ENCODE results near the gene ZIM2. TPM values are rescaled to one million over a fixed set of nuclear protein-coding genes. Genes with fewer than 3 reads are reported as not detected.

Gene ZIM2
- polyA plus RNA-seq, 2 donors = 0.01 TPM; not detected in 1

DNA sequence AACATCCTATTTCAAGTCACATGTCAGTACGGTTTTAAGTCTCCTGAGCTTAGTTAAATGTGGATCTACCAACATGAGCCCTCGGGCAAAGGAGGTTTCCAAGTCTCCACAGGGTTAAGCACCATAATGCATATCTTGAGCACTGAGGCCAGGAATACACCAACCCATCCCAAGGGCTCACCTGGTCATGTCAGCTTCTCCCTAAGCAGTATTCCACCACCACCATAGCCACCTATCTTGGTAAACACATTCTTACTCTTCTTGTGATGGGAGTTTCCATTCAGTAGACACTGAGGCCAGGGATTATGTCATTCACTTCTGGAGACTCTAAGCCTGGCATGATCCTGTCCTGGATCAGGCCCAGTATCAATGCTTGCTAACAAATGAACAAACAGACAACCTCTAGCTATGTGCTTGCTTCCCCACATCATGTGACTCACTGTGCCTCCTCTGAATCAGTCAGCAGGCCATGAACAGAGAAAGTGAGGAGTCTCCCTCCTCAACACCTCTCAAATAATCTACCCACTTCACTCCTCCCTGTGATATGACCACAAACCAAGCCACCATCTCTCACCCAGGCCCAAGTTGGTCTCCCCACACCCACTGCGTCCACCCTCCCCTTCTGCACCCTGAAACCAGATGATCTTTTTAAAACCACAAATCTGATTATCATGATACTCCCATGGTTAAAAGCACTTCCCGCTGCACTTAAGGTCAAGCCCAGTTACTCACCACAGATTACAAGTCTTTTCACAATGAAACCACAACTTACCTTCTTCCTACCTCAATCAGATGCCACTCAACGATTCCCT is 5.8 kb downstream of the ZIM2 start:
- WGBS, 2 donors = 74 to 75% methylated on average over 5 of the region's 5 CpGs
- Histone ChIP-seq H3K36me3 (ENCODE audit: control insufficient read depth in 2 of 2, insufficient read depth in 2 of 2, low read length in 1 of 2) (no peaks in the 10 kb centered on the region), H3K9me3 (ENCODE audit: control insufficient read depth in 2 of 2, insufficient read depth in 1 of 2, low read depth in 1 of 2, low read length in 1 of 2) (peaks cover 15 to 38% of the 10 kb centered on the region in 2 donors)

DNA sequence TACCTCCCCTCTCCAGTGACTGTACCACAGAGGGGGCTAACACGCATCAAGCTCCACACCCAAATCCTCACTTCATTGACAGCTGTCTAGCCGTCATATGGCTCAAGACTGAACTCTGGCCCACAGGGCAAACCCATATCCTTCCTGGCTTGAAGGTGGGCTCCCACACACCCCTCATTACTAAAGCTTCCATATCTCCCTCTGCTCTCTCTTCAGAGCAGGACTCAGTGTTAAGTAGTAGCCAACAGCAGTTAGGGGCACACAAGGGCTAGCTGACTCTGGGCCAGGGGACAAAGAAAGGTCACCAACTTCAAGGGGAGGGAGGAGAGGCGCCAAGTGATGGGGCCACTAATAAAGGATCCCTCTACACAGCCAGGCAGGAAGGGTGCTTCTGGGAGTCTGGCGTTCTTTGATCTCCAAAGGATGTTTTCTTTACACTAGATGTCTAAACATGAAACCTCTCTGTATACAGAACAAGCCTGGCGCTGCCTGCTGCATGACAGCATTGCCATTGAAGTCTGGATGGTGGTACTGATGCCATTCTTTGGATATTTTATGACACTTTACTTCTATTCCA is 8.1 kb downstream of the ZIM2 start:
- 72 to 73% methylated on average over 5 of the region's 5 CpGs for WGBS, 2 donors
- Histone ChIP-seq H3K9me3 (ENCODE audit: control insufficient read depth in 2 of 2, insufficient read depth in 1 of 2, low read depth in 1 of 2, low read length in 1 of 2) (peaks cover 2 to 16% of the 10 kb centered on the region in 2 donors), H3K4me1 (ENCODE audit: control insufficient read depth in 2 of 2, insufficient read depth in 2 of 2, low read length in 1 of 2) (no peaks in the 10 kb centered on the region), H3K27ac (ENCODE audit: low read depth in 2 of 2, low read length in 1 of 2) (no peak overlapping the region), H3K27me3 (ENCODE audit: control insufficient read depth in 1 of 2, insufficient read depth in 2 of 2, low read length in 2 of 2) (no peaks in the 10 kb centered on the region), H3K4me3 (ENCODE audit: low read depth in 1 of 2, low read length in 2 of 2) (no peak overlapping the region), H3K36me3 (ENCODE audit: control insufficient read depth in 2 of 2, insufficient read depth in 2 of 2, low read length in 1 of 2) (no peaks in the 10 kb centered on the region)

More for the DNA sequence above, 5.8 kb downstream of the ZIM2 start:
- Histone ChIP-seq H3K4me1 (ENCODE audit: control insufficient read depth in 2 of 2, insufficient read depth in 2 of 2, low read length in 1 of 2) (no peaks in the 10 kb centered on the region), H3K4me3 (ENCODE audit: low read depth in 1 of 2, low read length in 2 of 2) (no peak overlapping the region), H3K27me3 (ENCODE audit: control insufficient read depth in 1 of 2, insufficient read depth in 2 of 2, low read length in 2 of 2) (no peaks in the 10 kb centered on the region), H3K27ac (ENCODE audit: low read depth in 2 of 2, low read length in 1 of 2) (no peak overlapping the region)

DNA sequence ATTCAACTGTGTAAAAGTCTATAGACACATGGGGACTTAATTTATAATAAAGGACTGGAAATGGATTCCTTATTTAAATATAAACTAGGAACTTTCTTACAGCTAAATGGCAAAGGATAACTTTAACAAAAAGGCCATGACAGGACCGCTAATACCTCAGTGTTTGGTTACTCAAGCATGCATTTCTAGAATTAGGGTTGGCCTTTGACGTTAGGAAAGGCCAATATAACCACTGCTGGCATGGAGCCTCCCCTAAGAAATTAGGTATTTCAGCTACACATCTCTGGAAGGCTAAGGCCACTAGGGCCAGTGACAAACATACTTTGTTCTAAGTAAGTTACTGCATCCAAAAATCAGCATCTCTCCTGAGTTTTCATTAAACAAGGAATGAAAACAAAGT is 9.3 kb downstream of the ZIM2 start:
- Histone ChIP-seq H3K4me3 (ENCODE audit: low read depth in 1 of 2, low read length in 2 of 2) (no peak overlapping the region), H3K36me3 (ENCODE audit: control insufficient read depth in 2 of 2, insufficient read depth in 2 of 2, low read length in 1 of 2) (no peaks in the 10 kb centered on the region), H3K27ac (ENCODE audit: low read depth in 2 of 2, low read length in 1 of 2) (no peak overlapping the region), H3K4me1 (ENCODE audit: control insufficient read depth in 2 of 2, insufficient read depth in 2 of 2, low read length in 1 of 2) (no peaks in the 10 kb centered on the region), H3K27me3 (ENCODE audit: control insufficient read depth in 1 of 2, insufficient read depth in 2 of 2, low read length in 2 of 2) (no peaks in the 10 kb centered on the region), H3K9me3 (ENCODE audit: control insufficient read depth in 2 of 2, insufficient read depth in 1 of 2, low read depth in 1 of 2, low read length in 1 of 2) (peaks cover 0 to 12% of the 10 kb centered on the region in 2 donors)
- WGBS, 2 donors = 40 to 41% methylated on average over 2 of the region's 2 CpGs

DNA sequence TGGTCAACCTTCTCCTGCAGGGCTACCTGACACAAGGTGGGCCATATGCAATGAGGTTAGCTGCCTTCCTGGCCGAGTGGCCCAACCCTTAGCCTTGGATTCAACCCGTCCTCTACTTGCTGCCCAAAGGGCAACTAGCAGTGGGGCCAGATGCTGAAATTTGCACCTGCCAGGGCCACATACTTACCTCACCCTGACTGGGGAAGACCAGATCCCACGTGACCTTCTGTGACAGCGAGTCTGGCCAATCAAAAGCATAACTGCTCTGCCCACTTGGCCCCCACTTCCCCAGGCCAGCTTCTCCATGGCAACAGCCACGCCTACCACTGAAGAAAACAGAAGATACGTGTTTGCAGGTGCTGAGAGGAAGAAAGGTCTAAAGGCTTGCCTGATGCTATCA is 10.9 kb downstream of the ZIM2 start:
- Histone ChIP-seq H3K36me3 (ENCODE audit: control insufficient read depth in 2 of 2, insufficient read depth in 2 of 2, low read length in 1 of 2) (no peaks in the 10 kb centered on the region), H3K27me3 (ENCODE audit: control insufficient read depth in 1 of 2, insufficient read depth in 2 of 2, low read length in 2 of 2) (no peaks in the 10 kb centered on the region), H3K4me3 (ENCODE audit: low read depth in 1 of 2, low read length in 2 of 2) (no peak overlapping the region), H3K9me3 (ENCODE audit: control insufficient read depth in 2 of 2, insufficient read depth in 1 of 2, low read depth in 1 of 2, low read length in 1 of 2) (peaks cover 0 to 8% of the 10 kb centered on the region in 2 donors), H3K27ac (ENCODE audit: low read depth in 2 of 2, low read length in 1 of 2) (no peak overlapping the region), H3K4me1 (ENCODE audit: control insufficient read depth in 2 of 2, insufficient read depth in 2 of 2, low read length in 1 of 2) (no peaks in the 10 kb centered on the region)
- 72 to 78% methylated on average over 6 of the region's 6 CpGs for WGBS, 2 donors

GRCh38 chr19:56827708-56828107 is 12.8 kb downstream of the ZIM2 start:
- peaks cover 4 to 17% of the 10 kb centered on the region in 2 donors for H3K9me3 ChIP-seq (ENCODE audit: control insufficient read depth in 2 of 2, insufficient read depth in 1 of 2, low read depth in 1 of 2, low read length in 1 of 2)
- WGBS, 2 donors = 62 to 73% methylated on average over 2 of the region's 2 CpGs
- H3K27ac ChIP-seq (ENCODE audit: low read depth in 2 of 2, low read length in 1 of 2) = no peak overlapping the region
- H3K4me3 ChIP-seq (ENCODE audit: low read depth in 1 of 2, low read length in 2 of 2) = no peak overlapping the region
- H3K27me3 ChIP-seq (ENCODE audit: control insufficient read depth in 1 of 2, insufficient read depth in 2 of 2, low read length in 2 of 2) = no peaks in the 10 kb centered on the region
- no peaks in the 10 kb centered on the region for H3K4me1 ChIP-seq (ENCODE audit: control insufficient read depth in 2 of 2, insufficient read depth in 2 of 2, low read length in 1 of 2)
- H3K36me3 ChIP-seq (ENCODE audit: control insufficient read depth in 2 of 2, insufficient read depth in 2 of 2, low read length in 1 of 2) = no peaks in the 10 kb centered on the region

DNA sequence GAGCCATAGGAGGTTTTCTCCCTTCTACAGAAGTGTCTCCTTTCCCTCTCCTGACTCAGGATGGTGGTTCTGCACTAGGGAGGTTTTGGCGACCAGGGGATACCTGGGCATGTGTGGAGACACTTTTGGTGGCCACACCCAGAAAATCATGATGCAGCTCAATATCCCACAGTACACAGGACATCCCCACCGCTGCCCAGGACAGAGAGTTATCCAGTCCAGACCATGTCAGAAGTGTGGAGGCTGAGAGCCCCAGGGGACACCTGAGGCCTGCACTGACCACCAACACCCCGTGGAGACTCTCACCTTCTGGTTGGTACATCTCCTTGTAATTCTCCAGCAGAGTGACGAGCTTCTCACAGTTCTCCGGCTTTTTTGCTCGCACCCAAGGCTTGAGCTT is 16.6 kb downstream of the ZIM2 start:
- Histone ChIP-seq H3K27me3 (ENCODE audit: control insufficient read depth in 1 of 2, insufficient read depth in 2 of 2, low read length in 2 of 2) (no peaks in the 10 kb centered on the region), H3K27ac (ENCODE audit: low read depth in 2 of 2, low read length in 1 of 2) (no peak overlapping the region), H3K36me3 (ENCODE audit: control insufficient read depth in 2 of 2, insufficient read depth in 2 of 2, low read length in 1 of 2) (no peaks in the 10 kb centered on the region), H3K9me3 (ENCODE audit: control insufficient read depth in 2 of 2, insufficient read depth in 1 of 2, low read depth in 1 of 2, low read length in 1 of 2) (peaks cover 7 to 16% of the 10 kb centered on the region in 2 donors), H3K4me3 (ENCODE audit: low read depth in 1 of 2, low read length in 2 of 2) (no peak overlapping the region), H3K4me1 (ENCODE audit: control insufficient read depth in 2 of 2, insufficient read depth in 2 of 2, low read length in 1 of 2) (no peaks in the 10 kb centered on the region)
- WGBS, 2 donors = 87 to 88% methylated on average over 6 of the region's 6 CpGs

GRCh38 chr19:56823417-56823816 is 17.1 kb downstream of the ZIM2 start:
- no peak overlapping the region for H3K27ac ChIP-seq (ENCODE audit: low read depth in 2 of 2, low read length in 1 of 2)
- H3K4me3 ChIP-seq (ENCODE audit: low read depth in 1 of 2, low read length in 2 of 2) = no peak overlapping the region
- H3K4me1 ChIP-seq (ENCODE audit: control insufficient read depth in 2 of 2, insufficient read depth in 2 of 2, low read length in 1 of 2) = no peaks in the 10 kb centered on the region
- H3K27me3 ChIP-seq (ENCODE audit: control insufficient read depth in 1 of 2, insufficient read depth in 2 of 2, low read length in 2 of 2) = no peaks in the 10 kb centered on the region
- H3K9me3 ChIP-seq (ENCODE audit: control insufficient read depth in 2 of 2, insufficient read depth in 1 of 2, low read depth in 1 of 2, low read length in 1 of 2) = peaks cover 7 to 16% of the 10 kb centered on the region in 2 donors
- WGBS, 2 donors = 86 to 90% methylated on average over 12 of the region's 12 CpGs
- H3K36me3 ChIP-seq (ENCODE audit: control insufficient read depth in 2 of 2, insufficient read depth in 2 of 2, low read length in 1 of 2) = no peaks in the 10 kb centered on the region

DNA sequence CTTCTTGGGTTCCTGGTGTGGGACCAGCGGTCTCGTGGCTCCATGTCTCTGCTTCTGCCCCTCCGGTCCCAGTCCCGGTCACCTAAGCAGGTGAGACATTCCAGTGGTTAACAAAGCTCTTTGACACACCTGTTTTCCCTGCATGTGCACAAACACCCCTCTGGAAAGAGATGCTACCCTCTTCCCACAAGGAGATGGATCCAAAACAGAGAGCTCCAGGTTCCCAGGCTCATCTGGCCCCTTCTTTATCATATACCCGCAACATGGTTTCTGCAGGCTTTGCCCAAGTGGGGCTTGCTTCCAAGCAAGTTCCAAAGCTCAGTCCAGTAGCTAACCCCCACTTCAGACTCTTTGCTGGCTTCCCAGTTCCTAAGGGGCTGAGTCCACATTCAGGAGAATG is 17.8 kb downstream of the ZIM2 start:
- Histone ChIP-seq H3K4me3 (ENCODE audit: low read depth in 1 of 2, low read length in 2 of 2) (no peak overlapping the region), H3K27ac (ENCODE audit: low read depth in 2 of 2, low read length in 1 of 2) (no peak overlapping the region), H3K36me3 (ENCODE audit: control insufficient read depth in 2 of 2, insufficient read depth in 2 of 2, low read length in 1 of 2) (no peaks in the 10 kb centered on the region), H3K4me1 (ENCODE audit: control insufficient read depth in 2 of 2, insufficient read depth in 2 of 2, low read length in 1 of 2) (no peaks in the 10 kb centered on the region), H3K27me3 (ENCODE audit: control insufficient read depth in 1 of 2, insufficient read depth in 2 of 2, low read length in 2 of 2) (no peaks in the 10 kb centered on the region), H3K9me3 (ENCODE audit: control insufficient read depth in 2 of 2, insufficient read depth in 1 of 2, low read depth in 1 of 2, low read length in 1 of 2) (peaks cover 7 to 16% of the 10 kb centered on the region in 2 donors)
- 91 to 99% methylated on average over 5 of the region's 5 CpGs for WGBS, 2 donors

DNA sequence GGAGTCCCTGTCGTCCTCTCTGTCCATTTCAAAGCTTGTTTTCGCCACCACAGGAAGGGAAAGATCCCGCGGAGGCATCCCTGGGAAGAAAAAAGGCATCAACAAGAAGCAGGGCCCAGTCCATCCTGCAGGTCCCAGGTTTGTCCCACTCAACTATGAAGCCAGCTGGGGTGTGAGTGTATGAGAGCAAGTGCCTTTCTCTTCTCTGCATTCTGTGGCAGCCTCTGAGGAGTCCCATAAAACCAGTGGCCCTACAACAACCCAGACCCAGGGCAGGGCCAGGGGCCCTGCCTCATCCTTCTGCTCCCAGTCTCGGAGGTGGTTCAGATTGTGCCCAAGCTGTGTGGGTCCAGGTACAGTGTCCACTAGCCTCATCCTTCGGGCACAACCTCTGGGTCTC is 18.9 kb downstream of the ZIM2 start:
- no peaks in the 10 kb centered on the region for H3K36me3 ChIP-seq (ENCODE audit: control insufficient read depth in 2 of 2, insufficient read depth in 2 of 2, low read length in 1 of 2)
- peaks cover 7 to 16% of the 10 kb centered on the region in 2 donors for H3K9me3 ChIP-seq (ENCODE audit: control insufficient read depth in 2 of 2, insufficient read depth in 1 of 2, low read depth in 1 of 2, low read length in 1 of 2)
- H3K4me3 ChIP-seq (ENCODE audit: low read depth in 1 of 2, low read length in 2 of 2) = no peak overlapping the region
- no peaks in the 10 kb centered on the region for H3K4me1 ChIP-seq (ENCODE audit: control insufficient read depth in 2 of 2, insufficient read depth in 2 of 2, low read length in 1 of 2)
- H3K27me3 ChIP-seq (ENCODE audit: control insufficient read depth in 1 of 2, insufficient read depth in 2 of 2, low read length in 2 of 2) = no peaks in the 10 kb centered on the region
- no peak overlapping the region for H3K27ac ChIP-seq (ENCODE audit: low read depth in 2 of 2, low read length in 1 of 2)
- WGBS, 2 donors = 77 to 81% methylated on average over 6 of the region's 6 CpGs

GRCh38 chr19:56821209-56821608 is 19.3 kb downstream of the ZIM2 start:
- H3K27ac ChIP-seq (ENCODE audit: low read depth in 2 of 2, low read length in 1 of 2) = no peak overlapping the region
- H3K27me3 ChIP-seq (ENCODE audit: control insufficient read depth in 1 of 2, insufficient read depth in 2 of 2, low read length in 2 of 2) = no peaks in the 10 kb centered on the region
- H3K4me3 ChIP-seq (ENCODE audit: low read depth in 1 of 2, low read length in 2 of 2) = no peak overlapping the region
- no peaks in the 10 kb centered on the region for H3K4me1 ChIP-seq (ENCODE audit: control insufficient read depth in 2 of 2, insufficient read depth in 2 of 2, low read length in 1 of 2)
- WGBS, 2 donors = 61 to 68% methylated on average over 5 of the region's 5 CpGs
- no peaks in the 10 kb centered on the region for H3K36me3 ChIP-seq (ENCODE audit: control insufficient read depth in 2 of 2, insufficient read depth in 2 of 2, low read length in 1 of 2)
- H3K9me3 ChIP-seq (ENCODE audit: control insufficient read depth in 2 of 2, insufficient read depth in 1 of 2, low read depth in 1 of 2, low read length in 1 of 2) = peaks cover 7 to 16% of the 10 kb centered on the region in 2 donors

All from esophagus (tissue), 2 donors.